ENCODE measurements around the gene HEATR5B.
"Not testable (repeated sequence)": the region's sequence is repeated elsewhere in the genome, so short reads cannot be mapped to it uniquely, and the experiment has no call there.

HEATR5B gene

DNA sequence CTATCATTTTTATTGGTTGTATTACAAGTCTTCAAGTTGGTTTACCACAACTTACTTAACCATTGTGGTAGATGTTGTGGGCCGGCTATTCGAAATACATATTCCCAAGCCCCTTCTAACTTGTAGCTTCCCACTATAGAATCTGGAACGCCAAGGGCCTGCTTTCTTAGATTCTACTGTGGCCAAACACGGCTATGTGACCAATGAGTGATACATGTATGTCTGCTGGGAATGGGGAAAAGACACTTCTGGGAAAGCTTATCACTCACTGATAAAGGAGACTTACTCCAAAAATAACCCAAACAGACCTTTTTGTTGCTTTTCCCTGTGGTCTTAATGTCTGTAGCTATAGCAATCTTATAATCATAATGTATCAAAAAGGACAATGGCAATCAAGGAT is 142.3 kb downstream of the HEATR5B start:
- DNase-seq (ENCODE audit: low read depth), result no peak

DNA sequence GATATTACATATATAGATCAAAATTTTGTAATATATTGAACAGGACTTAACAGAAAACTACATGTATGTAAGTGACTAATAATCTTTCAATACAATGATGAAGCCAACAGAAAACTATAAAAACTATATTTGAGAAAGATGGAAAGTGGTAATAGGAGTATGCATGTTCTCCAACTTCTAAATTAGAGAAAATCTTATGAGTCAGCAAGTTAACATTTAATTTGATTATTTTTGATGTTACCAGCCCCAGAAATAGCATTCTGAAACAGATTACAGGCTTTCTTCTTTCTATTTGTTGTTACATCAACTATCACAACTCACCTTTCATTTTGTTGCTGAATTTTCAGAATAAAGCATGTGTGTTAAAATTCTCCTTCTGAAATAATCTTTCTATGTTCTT is 147.6 kb downstream of the HEATR5B start:
- not testable (repeated sequence) for DNase-seq (ENCODE audit: low read depth)

DNA sequence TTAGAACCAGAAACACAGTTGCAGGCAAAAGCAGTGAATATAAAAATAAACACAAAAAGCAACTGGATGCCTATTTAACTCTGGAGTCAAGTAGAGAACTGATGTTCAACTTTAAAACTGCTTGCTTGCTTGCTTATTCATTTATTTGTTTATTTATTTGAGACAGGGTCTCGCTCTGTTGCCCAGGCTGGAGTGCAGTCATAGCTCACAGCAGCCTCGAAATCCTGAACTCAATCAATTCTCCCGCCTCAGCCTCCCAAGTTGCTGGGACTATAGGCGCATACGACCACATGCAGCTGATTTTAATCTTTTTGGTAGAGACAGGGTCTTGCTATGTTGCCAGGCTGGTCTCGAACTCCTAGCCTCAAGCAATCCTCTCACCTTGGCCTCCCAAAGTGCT is 152.5 kb downstream of the HEATR5B start:
- DNase-seq (ENCODE audit: low read depth), result not testable (repeated sequence)

All from activated T-cell treated with anti-CD3 and anti-CD28 coated beads for 48 hours (primary cell).